Measurements from ENCODE around the gene ZNF133.

- no peak for TF ChIP-seq ZNF335 (tag by site-specific recombination; conservative IDR thresholded peaks at IDR 0.05)
- TF ChIP-seq CTCF (tag by site-specific recombination; IDR thresholded peaks at IDR 0.05), result no peak
Measured at GRCh38 chr20:18256440-18257090, 31.8 kb upstream of the ZNF133 start.

All from HEK293 (cell line).